NCI-H748 (cell line): Measurements from ENCODE around the gene SGF29.
"Not testable (repeated sequence)": the region's sequence is repeated elsewhere in the genome, so short reads cannot be mapped to it uniquely, and the experiment has no call there.

Source experiments
- DNase-seq: peaks from one replicate; lab custom pipeline; 2025; ENCODE audit not compliant: unreplicated experiment; lab: John Stamatoyannopoulos, UW

SGF29 gene

GRCh38 chr16:28563218-28563617 lies 9.5 kb downstream of the SGF29 start:
- DNase-seq, result no peak

- not testable (repeated sequence) for DNase-seq
Measured at GRCh38 chr16:28566233-28566925, 12.7 kb downstream of the SGF29 start.

- no peak for DNase-seq
Measured at GRCh38 chr16:28567292-28567691, 13.6 kb downstream of the SGF29 start.

- DNase-seq, result no peak
Measured at GRCh38 chr16:28569021-28569420, 15.3 kb downstream of the SGF29 start.

GRCh38 chr16:28569968-28570752 lies 16.4 kb downstream of the SGF29 start:
- no peak for DNase-seq

- DNase-seq, result no peak
Measured at GRCh38 chr16:28572696-28573510, 19.2 kb downstream of the SGF29 start.

GRCh38 chr16:28573738-28574718 lies 20.3 kb downstream of the SGF29 start:
- no peak for DNase-seq

GRCh38 chr16:28574925-28575324 lies 21.2 kb downstream of the SGF29 start:
- DNase-seq, result no peak

GRCh38 chr16:28575446-28576109 lies 21.9 kb downstream of the SGF29 start:
- DNase-seq, result no peak

GRCh38 chr16:28580726-28581315 lies 27.1 kb downstream of the SGF29 start:
- DNase-seq, result no peak

GRCh38 chr16:28585674-28586073 lies 32.0 kb downstream of the SGF29 start:
- no peak for DNase-seq

- DNase-seq, result no peak
Measured at GRCh38 chr16:28586466-28586865, 32.7 kb downstream of the SGF29 start.

GRCh38 chr16:28587386-28587785 lies 33.7 kb downstream of the SGF29 start:
- DNase-seq, result no peak

GRCh38 chr16:28589069-28589468 lies 35.3 kb downstream of the SGF29 start:
- no peak for DNase-seq

GRCh38 chr16:28589930-28590329 lies 36.2 kb downstream of the SGF29 start:
- no peak for DNase-seq

- no peak for DNase-seq
Measured at GRCh38 chr16:28590384-28591340, 36.9 kb downstream of the SGF29 start.

- no peak for DNase-seq
Measured at GRCh38 chr16:28591355-28591754, 37.6 kb downstream of the SGF29 start.

- no peak for DNase-seq
Measured at GRCh38 chr16:28592511-28592910, 38.8 kb downstream of the SGF29 start.
